Transverse colon (tissue), 3 donors: Measurements from ENCODE around the gene ASB10.

Experiments
- CTCF ChIP-seq, 5 experiments: fragments of 200-600 bp in 3 of 5; fragments of 450-650 bp in 2 of 5; sonication (generic) in 3 of 5; IDR thresholded peaks; 1 replicate in 2 of 5; 2 replicates in 3 of 5; pipeline ENCODE4 v1.5.1; 2016 to 2017; ENCODE audit warnings: antibody characterized with exemption in 5 of 5, inconsistent platforms in 3 of 5, mild to moderate bottlenecking in 2 of 5, moderate library complexity in 1 of 5
- POLR2A ChIP-seq: fragments of 450-650 bp; IDR thresholded peaks from one replicate; pipeline ENCODE4 v1.6.1; 2016; ENCODE audit warnings: antibody characterized with exemption, mild to moderate bottlenecking, moderate library complexity

GRCh38 chr7:151236406-151236805, 49.4 kb upstream of the ASB10 start:
- TF ChIP-seq POLR2A (no peak), CTCF (IDR thresholded peaks at IDR 0.05) (no peak)
